ENCODE data around the gene MOSMO. TPM values are rescaled to one million over a fixed set of nuclear protein-coding genes. Genes with fewer than 3 reads are reported as not detected.

MOSMO gene
- polyA plus RNA-seq, 3 donors: 0.95 to 9.1 (median 2.5) TPM

GRCh38 chr16:22016927-22017326 lies 9.0 kb downstream of the MOSMO start:
- peaks cover 84% of the 10 kb centered on the region for H4K20me1 ChIP-seq (ENCODE audit: insufficient read depth, low read length)
- H3K4me1 Mint-ChIP-seq: peaks cover 27% of the 10 kb centered on the region

DNA sequence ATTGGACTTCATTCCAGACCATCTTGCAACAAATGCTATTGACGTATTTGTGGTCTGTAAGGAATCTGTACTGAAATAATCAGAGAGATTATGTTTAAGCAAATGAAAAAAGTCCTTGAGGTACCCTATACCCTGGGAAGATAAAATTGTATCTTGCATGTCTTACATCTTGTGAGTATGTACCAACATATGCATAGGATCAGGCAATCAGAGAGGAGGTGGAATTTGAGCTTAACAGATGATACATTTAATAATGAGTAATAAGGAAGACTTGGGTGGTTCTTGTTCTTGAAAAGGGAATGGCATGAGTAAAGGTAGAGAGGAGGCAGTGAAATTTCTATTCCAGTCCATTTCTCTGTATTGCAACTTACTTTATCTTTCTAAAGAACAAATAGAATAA lies 10.6 kb downstream of the MOSMO start:
- no peaks in the 10 kb centered on the region for H3K36me3 Mint-ChIP-seq
- H3K27ac ChIP-seq (ENCODE audit: low read depth in 1 of 2, low read length in 2 of 2): no peak overlapping the region
- no peaks in the 10 kb centered on the region for H3K27me3 Mint-ChIP-seq (ENCODE audit: low read depth in 3 of 3)
- H2AFZ ChIP-seq (ENCODE audit: insufficient read depth, low read depth, low read length, poor library complexity, severe bottlenecking): no peak overlapping the region
- H3K9me3 ChIP-seq (replicated peaks in 1 of 2; ENCODE audit: control insufficient read depth in 1 of 2, insufficient read depth in 1 of 2, low read length in 2 of 2): no peaks in the 10 kb centered on the region
- no peaks in the 10 kb centered on the region for H3K36me3 ChIP-seq (replicated peaks in 1 of 2; ENCODE audit: control insufficient read depth in 1 of 2, insufficient read depth in 2 of 2, low read length in 2 of 2)
- no CpG with 5 or more reads among the region's 1 CpG for WGBS (ENCODE audit: insufficient coverage)
- intact Hi-C loops (cut with micrococcal nuclease): no loop called here
- H3K4me1 ChIP-seq (ENCODE audit: control insufficient read depth in 1 of 2, insufficient read depth in 2 of 2, low read length in 2 of 2): peaks cover 0 to 10% of the 10 kb centered on the region in 2 donors
- H3K9me3 Mint-ChIP-seq: no peaks in the 10 kb centered on the region
- no peak overlapping the region for H3K27ac Mint-ChIP-seq
- peaks cover 85% of the 10 kb centered on the region for H4K20me1 ChIP-seq (ENCODE audit: insufficient read depth, low read length)
- no peaks in the 10 kb centered on the region for H3K27me3 ChIP-seq (ENCODE audit: control insufficient read depth in 2 of 2, insufficient read depth in 2 of 2, low read length in 2 of 2)
- no peak for TF ChIP-seq CTCF (IDR thresholded peaks at IDR 0.05)
- H3K4me3 Mint-ChIP-seq: no peak overlapping the region
- H3K4me1 Mint-ChIP-seq: peaks cover 23% of the 10 kb centered on the region
- H3K9ac ChIP-seq (ENCODE audit: insufficient read depth, low read length, poor library complexity, severe bottlenecking): no peak overlapping the region
- no peak overlapping the region for H3K4me3 ChIP-seq (replicated peaks in 1 of 3; ENCODE audit: low read depth in 2 of 3, low read length in 3 of 3)
- DNase-seq: no peak
- H3K79me2 ChIP-seq (ENCODE audit: insufficient read depth, low read length): peaks cover 58% of the 10 kb centered on the region
- H3K4me2 ChIP-seq (replicated peaks; ENCODE audit: extremely low read depth, low read length, poor library complexity, severe bottlenecking): no peak overlapping the region

More at GRCh38 chr16:22016927-22017326, 9.0 kb downstream of the MOSMO start:
- WGBS (ENCODE audit: insufficient coverage): no CpG with 5 or more reads among the region's 4 CpGs
- intact Hi-C loops (cut with micrococcal nuclease): no loop called here
- no peak overlapping the region for H3K4me3 Mint-ChIP-seq
- Histone ChIP-seq H3K27ac (ENCODE audit: low read depth in 1 of 2, low read length in 2 of 2) (no peak overlapping the region), H3K79me2 (ENCODE audit: insufficient read depth, low read length) (peaks cover 66% of the 10 kb centered on the region), H3K4me3 (replicated peaks in 1 of 3; ENCODE audit: low read depth in 2 of 3, low read length in 3 of 3) (no peak overlapping the region), H3K27me3 (ENCODE audit: control insufficient read depth in 2 of 2, insufficient read depth in 2 of 2, low read length in 2 of 2) (no peaks in the 10 kb centered on the region), H2AFZ (ENCODE audit: insufficient read depth, low read depth, low read length, poor library complexity, severe bottlenecking) (no peak overlapping the region), H3K4me2 (replicated peaks; ENCODE audit: extremely low read depth, low read length, poor library complexity, severe bottlenecking) (no peak overlapping the region), H3K36me3 (replicated peaks in 1 of 2; ENCODE audit: control insufficient read depth in 1 of 2, insufficient read depth in 2 of 2, low read length in 2 of 2) (no peaks in the 10 kb centered on the region), H3K9ac (ENCODE audit: insufficient read depth, low read length, poor library complexity, severe bottlenecking) (no peak overlapping the region), H3K4me1 (ENCODE audit: control insufficient read depth in 1 of 2, insufficient read depth in 2 of 2, low read length in 2 of 2) (peaks cover 0 to 10% of the 10 kb centered on the region in 2 donors), H3K9me3 (replicated peaks in 1 of 2; ENCODE audit: control insufficient read depth in 1 of 2, insufficient read depth in 1 of 2, low read length in 2 of 2) (no peaks in the 10 kb centered on the region)
- H3K27ac Mint-ChIP-seq: no peak overlapping the region
- H3K27me3 Mint-ChIP-seq (ENCODE audit: low read depth in 3 of 3): no peaks in the 10 kb centered on the region
- DNase-seq: peak in 1 of 3 donors; percentile 14
- no peaks in the 10 kb centered on the region for H3K9me3 Mint-ChIP-seq
- TF ChIP-seq CTCF (IDR thresholded peaks at IDR 0.05): no peak
- no peaks in the 10 kb centered on the region for H3K36me3 Mint-ChIP-seq

Measured in CD14-positive monocyte (primary cell).